ENCODE data around the gene PREP. TPM values are rescaled to one million over a fixed set of nuclear protein-coding genes. Genes with fewer than 3 reads are reported as not detected.

PREP gene
- total RNA-seq, 2 experiments from 2014 or later: 46.4 to 46.9 TPM

- H3K27me3 Mint-ChIP-seq: no peaks in the 10 kb centered on the region
- CTCF ChIA-PET: interaction anchor here (0.9 to 1.1 kb wide), 2 partner anchors 14 to 281 kb away, joined by 3 read pairs; no protein-coding TSS in a partner anchor
- ATAC-seq: no peak
- H3K27ac Mint-ChIP-seq: no peak overlapping the region
- TF ChIP-seq, protein P1, sequence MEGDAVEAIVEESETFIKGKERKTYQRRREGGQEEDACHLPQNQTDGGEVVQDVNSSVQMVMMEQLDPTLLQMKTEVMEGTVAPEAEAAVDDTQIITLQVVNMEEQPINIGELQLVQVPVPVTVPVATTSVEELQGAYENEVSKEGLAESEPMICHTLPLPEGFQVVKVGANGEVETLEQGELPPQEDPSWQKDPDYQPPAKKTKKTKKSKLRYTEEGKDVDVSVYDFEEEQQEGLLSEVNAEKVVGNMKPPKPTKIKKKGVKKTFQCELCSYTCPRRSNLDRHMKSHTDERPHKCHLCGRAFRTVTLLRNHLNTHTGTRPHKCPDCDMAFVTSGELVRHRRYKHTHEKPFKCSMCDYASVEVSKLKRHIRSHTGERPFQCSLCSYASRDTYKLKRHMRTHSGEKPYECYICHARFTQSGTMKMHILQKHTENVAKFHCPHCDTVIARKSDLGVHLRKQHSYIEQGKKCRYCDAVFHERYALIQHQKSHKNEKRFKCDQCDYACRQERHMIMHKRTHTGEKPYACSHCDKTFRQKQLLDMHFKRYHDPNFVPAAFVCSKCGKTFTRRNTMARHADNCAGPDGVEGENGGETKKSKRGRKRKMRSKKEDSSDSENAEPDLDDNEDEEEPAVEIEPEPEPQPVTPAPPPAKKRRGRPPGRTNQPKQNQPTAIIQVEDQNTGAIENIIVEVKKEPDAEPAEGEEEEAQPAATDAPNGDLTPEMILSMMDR (IDR thresholded peaks at IDR 0.05): no peak
- peaks cover 2% of the 10 kb centered on the region for H3K4me1 Mint-ChIP-seq (ENCODE audit: low read depth)
- H3K4me3 Mint-ChIP-seq: no peak overlapping the region
- H3K36me3 Mint-ChIP-seq (ENCODE audit: low read depth): peaks cover 50% of the 10 kb centered on the region
- no peak for DNase-seq
- H3K9me3 Mint-ChIP-seq: no peaks in the 10 kb centered on the region
- intact Hi-C loops (cut with micrococcal nuclease): no loop called here
- POLR2A ChIA-PET: no interaction called here
Observed at GRCh38 chr6:105369145-105369544, 33.7 kb downstream of the PREP start.

- no peak overlapping the region for H3K27ac Mint-ChIP-seq
Observed at GRCh38 chr6:105364243-105364642, 38.6 kb downstream of the PREP start.

GRCh38 chr6:105363100-105363754 lies 39.7 kb downstream of the PREP start:
- no peaks in the 10 kb centered on the region for H3K27me3 Mint-ChIP-seq
- no peak for ATAC-seq
- peak overlapping the region; percentile 5 for H3K27ac Mint-ChIP-seq
- H3K36me3 Mint-ChIP-seq (ENCODE audit: low read depth): peaks cover 48% of the 10 kb centered on the region
- no peak overlapping the region for H3K4me3 Mint-ChIP-seq
- TF ChIP-seq, protein P1 (IDR thresholded peaks at IDR 0.05): no peak
- CTCF ChIA-PET: interaction anchor here (1.2 to 1.9 kb wide), 4 partner anchors 11 to 275 kb away, joined by 3 to 12 read pairs (median 4); partner anchors contain the start of gene PREP
- no peaks in the 10 kb centered on the region for H3K9me3 Mint-ChIP-seq
- H3K4me1 Mint-ChIP-seq (ENCODE audit: low read depth): peaks cover 8% of the 10 kb centered on the region
- no peak for DNase-seq
- intact Hi-C loops (cut with micrococcal nuclease): no loop called here
- POLR2A ChIA-PET: interaction anchor here (1.1 kb wide), 1 partner anchor 37 kb away, joined by 4 read pairs; no protein-coding TSS in a partner anchor

More at GRCh38 chr6:105364243-105364642, 38.6 kb downstream of the PREP start:
- Mint-ChIP-seq H3K4me1 (ENCODE audit: low read depth) (peaks cover 2% of the 10 kb centered on the region), H3K4me3 (no peak overlapping the region), H3K27me3 (no peaks in the 10 kb centered on the region), H3K36me3 (ENCODE audit: low read depth) (peaks cover 45% of the 10 kb centered on the region), H3K9me3 (no peaks in the 10 kb centered on the region)
- DNase-seq (no peak), ATAC-seq (no peak)
- CTCF ChIA-PET: interaction anchor here (1.2 to 1.9 kb wide), 3 partner anchors 10 to 276 kb away, joined by 3 to 12 read pairs (median 4); no protein-coding TSS in a partner anchor
- intact Hi-C loops (cut with micrococcal nuclease): no loop called here
- TF ChIP-seq, protein P1 (IDR thresholded peaks at IDR 0.05): no peak
- POLR2A ChIA-PET: no interaction called here

GRCh38 chr6:105359419-105360370 lies 43.2 kb downstream of the PREP start:
- peaks cover 8% of the 10 kb centered on the region for H3K4me1 Mint-ChIP-seq (ENCODE audit: low read depth)
- no peak overlapping the region for H3K4me3 Mint-ChIP-seq
- TF ChIP-seq, protein P1 (IDR thresholded peaks at IDR 0.05): no peak
- H3K36me3 Mint-ChIP-seq (ENCODE audit: low read depth): peaks cover 57% of the 10 kb centered on the region
- DNase-seq (no peak), ATAC-seq (no peak)
- H3K27me3 Mint-ChIP-seq: no peaks in the 10 kb centered on the region
- CTCF ChIA-PET: no interaction called here
- POLR2A ChIA-PET: no interaction called here
- peak overlapping the region; percentile 1 for H3K27ac Mint-ChIP-seq
- intact Hi-C loops (cut with micrococcal nuclease): no loop called here
- peaks cover 1% of the 10 kb centered on the region for H3K9me3 Mint-ChIP-seq
